Urothelium cell line (cell line): ENCODE measurements around the gene HENMT1.

Source experiments
- DNase-seq: peaks from one replicate; pipeline ENCODE4 v3.0.0; 2011; ENCODE audit warnings: low spot score, mixed read lengths
- FAIRE-seq: peaks from 2 replicates; lab custom pipeline; 2011; peaks lifted over from hg19 to GRCh38; lab: Jason Lieb, UNC

HENMT1 gene

DNA sequence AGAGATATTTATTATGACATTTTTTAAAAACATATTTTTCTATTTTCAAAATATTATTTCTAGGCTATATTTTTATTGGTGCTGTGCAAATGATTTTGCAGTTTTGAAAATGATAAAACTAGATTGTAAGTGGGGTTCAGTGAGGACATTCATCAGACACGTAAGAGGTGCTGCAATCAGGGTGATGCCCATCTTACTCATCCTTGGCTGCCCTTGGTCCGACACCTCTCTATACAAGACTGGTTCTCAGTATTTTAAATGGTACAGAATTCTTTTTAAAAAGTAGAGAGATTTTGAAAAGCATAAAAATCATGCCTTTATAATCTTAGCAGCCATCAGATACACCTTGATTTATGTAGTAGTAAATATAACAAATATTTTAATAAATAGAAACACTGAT is 24.0 kb downstream of the HENMT1 start:
- no peak for FAIRE-seq

DNA sequence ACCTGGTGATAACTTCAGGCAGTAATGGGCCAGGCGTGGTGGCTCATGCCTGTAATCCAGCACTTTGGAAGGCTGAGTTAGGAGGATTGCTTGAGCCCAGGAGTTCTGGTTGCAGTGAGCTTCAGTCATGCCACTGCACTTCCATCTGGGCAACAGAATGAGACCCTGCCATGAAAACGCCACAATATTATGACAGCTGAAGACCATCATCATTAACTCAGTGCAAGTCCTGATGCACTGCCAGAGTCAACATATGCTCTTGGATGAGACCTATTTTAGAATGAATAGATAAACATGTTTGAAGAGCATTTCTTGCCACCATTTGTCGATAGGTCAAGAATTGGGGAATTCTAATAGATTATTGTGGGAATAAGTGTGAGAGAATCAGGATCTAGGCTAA is 26.4 kb downstream of the HENMT1 start:
- FAIRE-seq (no peak), DNase-seq (no peak)

More for the DNA sequence above, 24.0 kb downstream of the HENMT1 start:
- DNase-seq, result no peak

DNA sequence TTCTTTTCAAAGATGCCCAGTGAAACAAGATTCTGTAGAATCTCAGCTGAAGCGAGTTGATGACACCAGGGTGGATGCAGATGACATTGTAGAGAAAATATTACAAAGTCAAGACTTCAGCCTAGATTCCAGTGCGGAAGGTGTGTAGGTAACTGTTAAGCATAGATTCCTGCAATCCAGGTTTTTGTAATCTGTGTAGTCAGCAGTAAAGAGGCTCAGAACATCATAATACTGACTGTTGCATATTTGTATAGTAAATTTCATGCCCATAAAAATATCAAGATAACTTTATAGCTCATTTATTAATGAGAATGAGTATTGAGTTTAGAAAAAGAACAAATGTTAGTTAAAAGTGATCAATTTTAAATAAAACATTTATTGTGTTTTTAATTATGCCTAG is 32.2 kb downstream of the HENMT1 start:
- FAIRE-seq (no peak), DNase-seq (no peak)

DNA sequence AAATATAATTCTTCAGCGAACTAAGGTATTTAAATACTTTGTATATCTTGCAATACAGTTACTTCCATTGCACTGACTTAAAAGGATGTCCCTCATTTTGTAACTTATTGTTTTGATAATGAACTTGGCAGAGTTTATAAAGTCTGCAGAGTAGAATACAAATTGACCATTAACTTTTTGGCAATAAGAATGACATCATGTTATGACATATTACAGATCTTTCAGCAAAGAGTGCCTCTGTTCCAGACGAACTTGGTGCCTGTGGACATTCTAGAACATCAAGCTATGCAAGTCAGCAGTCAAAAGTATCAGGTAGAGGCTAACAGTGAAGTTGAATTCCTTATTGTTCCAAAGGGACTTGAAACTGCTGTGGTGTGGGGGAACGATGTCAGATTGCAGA is 32.9 kb downstream of the HENMT1 start:
- FAIRE-seq, result no peak
- DNase-seq, result no peak

DNA sequence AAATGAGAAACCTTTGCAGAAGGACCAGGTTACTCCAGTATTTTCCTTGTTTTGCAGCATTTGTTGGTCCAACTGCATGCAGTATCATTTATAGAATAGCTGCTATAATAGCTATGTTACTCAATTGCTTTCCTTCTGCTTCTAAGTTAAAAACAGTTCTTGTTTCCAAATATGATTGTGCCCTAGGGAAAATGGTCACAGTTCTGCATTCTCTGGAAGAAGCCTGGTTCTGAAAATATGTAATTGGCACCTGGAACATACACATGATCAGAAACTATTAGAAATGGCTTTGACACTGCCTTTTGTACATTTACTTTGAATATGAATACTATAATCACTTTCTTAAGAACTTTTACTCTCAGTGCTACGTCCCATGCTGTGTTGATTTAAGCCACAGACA is 33.6 kb downstream of the HENMT1 start:
- DNase-seq (no peak), FAIRE-seq (no peak)

DNA sequence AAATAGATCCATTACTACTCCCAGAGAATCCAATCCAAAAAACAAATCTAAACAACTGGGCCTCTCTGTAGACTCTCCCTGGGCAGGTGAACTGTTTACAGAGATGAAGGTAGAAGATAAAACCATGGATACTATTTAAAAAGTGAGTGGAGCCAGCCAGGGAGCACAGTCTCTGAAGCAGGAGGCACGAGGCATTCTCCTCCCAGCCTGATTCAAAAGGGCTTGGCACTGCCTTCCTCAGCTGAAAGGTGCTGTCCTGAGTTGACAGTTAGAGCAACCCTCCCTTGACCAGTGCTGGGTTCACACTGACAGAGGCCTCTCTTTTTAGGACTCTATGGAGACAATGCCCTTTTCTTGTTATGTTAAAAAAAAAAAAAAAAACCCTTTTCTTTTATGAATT is 36.8 kb downstream of the HENMT1 start:
- DNase-seq (no peak), FAIRE-seq (no peak)

DNA sequence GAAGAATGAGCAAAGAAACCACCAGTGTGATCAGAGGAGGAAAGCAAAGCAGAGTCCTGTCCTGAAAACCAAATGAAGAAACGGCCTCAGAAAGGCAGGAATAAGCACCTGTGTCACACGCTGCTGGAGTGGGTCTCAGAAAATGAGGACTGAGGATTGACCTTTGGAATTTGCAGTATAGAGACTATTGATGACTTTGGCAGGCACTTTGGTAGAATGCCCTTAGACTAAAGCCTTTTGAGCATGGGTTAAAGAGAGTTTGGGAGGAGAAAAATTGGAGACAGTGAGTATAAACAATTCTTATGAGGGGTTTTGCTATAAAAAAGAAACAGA is 43.2 kb downstream of the HENMT1 start:
- DNase-seq (no peak), FAIRE-seq (no peak)

DNA sequence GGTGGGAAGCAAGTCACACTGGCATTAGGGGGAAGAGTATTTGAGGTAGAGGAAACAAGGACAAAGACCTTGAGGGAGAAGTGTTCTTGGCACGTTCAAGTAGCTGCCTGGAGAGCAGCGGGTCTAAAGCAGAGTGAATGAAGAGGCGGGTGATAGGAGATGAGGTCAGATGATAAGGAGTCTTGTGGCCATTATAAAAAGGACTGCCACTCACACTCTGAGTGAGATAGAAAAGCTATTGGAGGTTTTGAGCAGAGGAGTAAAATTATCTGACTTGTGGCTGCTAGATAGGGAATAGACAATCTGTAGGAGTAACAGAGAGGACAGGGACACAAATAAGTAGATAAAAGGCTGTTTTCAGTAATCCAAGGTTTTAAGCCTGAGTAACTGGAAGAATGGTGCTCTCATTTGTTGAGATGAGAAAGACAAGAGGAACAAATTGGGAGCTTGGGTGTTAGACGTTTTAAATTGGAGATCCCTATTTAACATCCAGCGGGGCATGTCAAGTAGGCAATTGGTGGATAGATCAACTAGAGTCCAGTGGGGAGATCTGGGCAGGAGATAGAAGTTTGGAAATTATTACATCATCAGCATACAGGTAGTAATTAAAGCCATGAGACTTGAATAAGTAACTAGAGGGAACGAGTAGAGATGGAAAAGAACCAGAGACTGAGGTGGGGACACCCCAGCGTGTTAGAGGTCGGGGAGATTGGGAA is 43.7 kb downstream of the HENMT1 start:
- no peak for DNase-seq
- no peak for FAIRE-seq

DNA sequence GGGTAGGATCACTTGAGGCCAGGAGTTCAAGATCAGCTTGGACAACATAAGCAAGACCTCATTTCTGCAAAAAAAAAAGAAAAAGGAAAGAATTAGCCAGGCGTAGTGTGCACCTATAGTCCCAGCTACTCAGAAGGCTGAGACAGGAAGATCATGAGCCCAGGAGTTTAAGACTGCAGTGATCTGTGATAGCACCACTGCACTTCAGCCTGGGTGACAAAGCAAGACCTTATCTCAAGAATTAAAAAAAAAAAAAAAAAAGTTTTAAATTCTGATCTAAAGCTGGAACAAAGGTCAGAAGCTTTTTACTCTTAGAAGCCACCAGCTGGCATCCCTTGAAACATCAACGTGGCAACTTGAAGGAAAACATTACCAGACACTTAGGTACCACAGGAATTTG is 45.3 kb downstream of the HENMT1 start:
- DNase-seq (no peak), FAIRE-seq (no peak)

DNA sequence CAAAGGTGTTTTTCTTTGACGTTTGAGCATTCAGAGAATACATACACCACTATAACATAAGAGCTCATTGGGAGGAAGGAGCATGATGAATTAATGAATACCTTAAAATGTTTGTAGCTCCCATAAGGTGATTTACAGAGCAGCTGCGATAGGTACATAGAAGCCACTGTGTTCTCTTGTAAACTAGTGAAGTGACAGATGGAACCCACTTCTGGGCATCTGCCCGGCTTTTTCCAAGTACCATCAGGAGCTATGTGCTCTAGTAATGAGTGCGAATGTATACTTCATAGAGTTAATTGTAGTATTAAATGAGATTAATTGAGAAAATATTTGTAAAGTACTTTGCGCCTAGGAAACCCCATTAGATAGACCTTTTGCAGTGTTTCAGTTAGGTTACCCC is 48.4 kb downstream of the HENMT1 start:
- DNase-seq (no peak), FAIRE-seq (no peak)

DNA sequence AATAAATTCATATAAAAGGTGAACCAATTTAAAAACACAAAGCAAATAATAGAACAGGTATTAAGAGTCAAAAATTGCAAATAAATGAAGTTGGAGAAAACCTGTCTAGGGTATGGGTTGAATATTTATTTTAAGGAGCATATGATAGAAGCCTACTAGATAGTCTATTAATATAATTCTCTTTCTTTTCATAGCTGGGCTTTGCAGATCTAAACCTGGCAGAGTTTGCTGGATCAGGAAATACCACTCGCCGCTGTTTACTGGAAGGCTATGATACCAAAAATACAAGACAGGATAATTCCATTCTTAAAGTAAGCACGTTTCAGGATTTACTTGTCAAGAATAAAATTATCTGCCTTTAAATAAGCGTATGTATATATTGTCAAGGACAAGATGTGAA is 48.9 kb downstream of the HENMT1 start:
- FAIRE-seq, result no peak
- no peak for DNase-seq

DNA sequence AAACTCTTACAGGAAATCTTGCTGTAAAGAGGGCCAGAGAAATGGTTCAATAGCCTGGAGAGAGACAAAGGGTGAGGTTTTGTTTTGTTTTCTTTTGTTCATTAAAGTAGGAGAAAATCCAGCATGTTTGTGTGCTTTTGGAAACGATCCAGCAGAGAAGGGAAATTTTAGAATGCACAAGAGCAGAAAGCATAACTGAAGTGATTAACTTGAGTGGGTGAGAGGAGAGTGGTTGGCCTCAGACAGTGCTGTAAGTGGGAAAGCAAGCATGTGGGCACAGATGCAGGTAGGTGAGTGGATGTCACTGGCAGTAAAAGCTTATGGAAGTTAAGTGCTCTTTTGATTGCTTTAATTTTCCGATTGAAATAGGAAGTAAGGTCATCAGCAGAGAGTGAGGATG is 50.8 kb downstream of the HENMT1 start:
- DNase-seq (no peak), FAIRE-seq (no peak)

DNA sequence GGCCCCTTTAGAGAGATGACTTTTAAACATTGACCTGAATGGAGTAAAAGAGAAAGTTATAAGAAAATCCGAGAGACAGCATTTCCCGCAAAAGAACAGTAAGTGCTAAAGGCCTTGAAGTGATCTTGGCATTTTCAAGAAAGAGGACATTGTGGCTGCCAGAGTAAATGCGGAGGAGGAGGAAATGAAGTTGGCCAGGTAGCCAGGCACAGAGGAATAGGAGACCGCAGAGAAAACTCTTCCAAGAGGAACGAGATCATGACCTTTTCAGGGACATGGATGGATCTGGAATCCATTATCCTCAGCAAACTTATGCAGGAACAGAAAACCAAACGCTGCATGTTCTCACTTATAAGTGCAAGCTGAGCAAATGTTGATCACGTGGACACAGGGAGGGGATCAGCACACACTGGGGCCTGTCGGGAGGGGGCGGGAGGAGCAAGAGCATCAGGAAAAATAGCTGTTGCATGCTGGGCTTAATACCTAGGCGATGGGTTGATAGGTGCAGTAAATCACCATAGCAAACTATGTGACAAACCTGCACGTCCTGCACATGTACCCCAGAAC is 51.3 kb downstream of the HENMT1 start:
- DNase-seq (no peak), FAIRE-seq (no peak)

DNA sequence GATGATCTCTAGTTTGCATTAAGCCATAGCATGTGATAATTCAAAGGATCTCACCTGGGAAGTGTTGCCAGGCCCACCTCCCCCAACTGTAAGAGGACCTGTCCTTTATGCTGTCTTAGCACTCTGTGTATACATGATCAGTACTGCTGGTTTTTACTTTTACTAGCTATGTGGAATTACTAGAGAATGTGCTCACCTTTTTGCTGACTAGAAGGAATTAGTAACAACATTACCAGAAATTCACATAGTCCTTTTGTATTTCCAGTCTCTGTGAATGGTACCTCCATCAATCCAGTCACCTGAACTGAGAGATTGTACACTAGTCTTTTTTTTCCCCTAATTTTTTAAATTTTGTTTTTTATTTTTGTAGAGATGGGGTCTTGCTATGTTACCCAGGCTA is 54.4 kb downstream of the HENMT1 start:
- no peak for FAIRE-seq

DNA sequence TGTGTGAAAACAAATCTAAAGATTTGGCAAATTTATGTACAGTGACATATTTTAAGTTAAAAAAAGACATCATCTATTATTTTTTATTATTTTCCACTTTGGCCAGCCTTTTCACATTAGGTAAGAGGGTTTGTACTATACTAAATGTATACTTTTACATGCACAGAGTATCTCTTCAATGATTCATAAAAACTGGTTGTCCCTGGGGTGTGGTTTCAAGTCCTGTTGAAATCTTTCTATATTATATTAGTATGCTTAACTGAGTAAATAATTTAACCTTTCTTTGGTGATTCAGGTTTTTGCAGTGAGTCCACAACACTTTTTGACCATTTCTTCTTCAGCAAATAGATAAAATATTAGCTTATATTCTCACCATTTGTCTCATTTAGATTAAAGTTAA is 55.3 kb downstream of the HENMT1 start:
- FAIRE-seq, result no peak

More for the DNA sequence above, 54.4 kb downstream of the HENMT1 start:
- DNase-seq, result no peak

DNA sequence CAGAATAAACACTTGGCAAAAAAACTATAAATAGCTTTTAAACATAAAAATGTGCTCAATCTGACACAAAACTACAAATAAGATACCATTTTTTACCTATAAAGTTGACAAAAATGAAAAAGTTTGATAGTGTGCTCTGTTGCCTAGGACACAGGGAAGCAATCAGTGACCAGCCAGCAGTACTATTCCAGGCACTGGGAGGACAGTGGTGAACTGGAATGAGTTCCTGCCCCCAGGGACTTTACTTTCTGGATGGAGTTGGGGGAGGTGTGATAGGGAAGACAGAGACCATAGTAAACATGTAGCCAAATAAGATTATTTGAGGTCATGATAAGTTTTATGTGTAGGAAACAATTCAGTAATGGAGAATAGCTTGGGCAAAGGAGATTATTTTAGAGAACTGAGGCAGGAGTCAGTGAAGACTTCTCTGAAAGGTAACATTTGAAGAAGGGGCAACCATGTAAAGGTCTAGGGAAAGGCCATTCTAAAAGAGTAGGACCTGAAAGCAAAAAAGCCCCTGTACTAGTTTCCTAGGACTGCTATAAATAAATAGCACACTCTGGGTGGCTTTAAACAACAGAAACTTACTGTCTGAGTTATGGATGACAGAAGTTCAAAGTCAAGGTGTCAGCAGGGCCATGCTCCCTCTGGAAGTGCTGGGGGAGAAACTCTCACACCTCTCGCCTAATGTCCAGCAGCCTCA is 59.0 kb downstream of the HENMT1 start:
- FAIRE-seq (no peak), DNase-seq (no peak)

More for the DNA sequence above, 55.3 kb downstream of the HENMT1 start:
- no peak for DNase-seq

DNA sequence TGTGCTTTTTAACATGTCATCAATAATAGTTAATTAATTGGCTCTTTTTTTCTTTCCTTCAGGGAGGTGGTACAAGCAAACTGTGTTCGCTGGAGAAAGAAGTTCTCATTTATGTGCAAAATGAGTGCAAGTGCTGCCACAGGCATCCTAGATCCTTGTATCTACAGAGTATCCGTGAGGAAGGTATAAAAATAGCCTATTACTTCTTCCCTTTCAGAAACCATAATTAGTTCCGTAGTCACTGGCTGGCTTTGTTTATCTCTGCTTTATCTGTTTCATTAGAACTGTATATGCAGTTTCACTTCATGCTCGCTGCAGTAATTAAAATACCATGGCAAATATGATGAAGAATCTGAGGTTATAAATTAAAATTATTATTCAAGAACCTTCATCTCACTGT is 60.4 kb downstream of the HENMT1 start:
- FAIRE-seq (no peak), DNase-seq (no peak)

DNA sequence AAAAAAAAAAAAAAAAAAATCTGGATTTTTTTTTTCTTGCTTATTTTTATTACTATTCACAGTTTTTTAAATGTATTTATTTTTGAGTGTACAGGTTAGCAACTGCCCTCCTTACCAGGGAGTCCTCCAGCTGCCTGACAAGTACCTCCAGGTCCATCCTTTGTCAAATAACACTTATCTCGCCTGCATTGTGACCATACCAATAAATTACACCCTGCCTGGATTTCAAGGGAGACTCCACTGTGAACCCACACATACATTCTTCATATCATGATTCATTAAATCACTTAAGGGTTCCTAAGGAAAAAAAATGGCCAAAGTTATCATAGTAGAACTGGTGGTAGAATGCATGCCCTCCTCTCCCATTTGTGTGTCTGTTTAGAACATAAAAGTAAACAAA is 62.6 kb downstream of the HENMT1 start:
- FAIRE-seq (no peak), DNase-seq (no peak)
